Activated CD4-positive, alpha-beta T cell treated with anti-CD3 and anti-CD28 coated beads, Interleukin-2, amount 50 U/mL, for 48 hours (primary cell): ENCODE data around the gene DPH2.
A peak's percentile ranks its signal among the peaks of the same experiment; 100 is the strongest.

Source experiments
- DNase-seq, 2 experiments: peaks; one replicate each; pipeline ENCODE4 v3.0.0-alpha.2; 2020

The DPH2 gene

DNA sequence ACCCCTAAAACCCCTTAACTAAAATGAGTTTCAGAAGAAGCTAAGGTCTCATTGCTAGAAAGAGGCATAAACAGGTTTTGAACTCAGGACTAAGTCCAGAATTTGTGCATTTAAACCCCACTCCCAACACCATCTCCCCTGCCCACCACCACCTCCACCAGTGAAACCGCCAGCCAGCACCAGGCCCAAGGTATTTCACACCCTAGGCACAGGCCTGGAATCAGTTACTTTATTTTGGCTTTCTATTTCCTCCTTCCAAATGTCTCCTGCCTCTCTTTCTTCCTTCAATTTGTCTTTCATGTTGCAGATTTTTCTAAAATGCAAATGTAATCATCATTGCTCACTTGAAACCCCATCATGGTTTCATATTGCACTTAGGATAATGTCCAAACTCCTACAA is 24.9 kb upstream of the DPH2 start:
- DNase-seq = no peak

DNA sequence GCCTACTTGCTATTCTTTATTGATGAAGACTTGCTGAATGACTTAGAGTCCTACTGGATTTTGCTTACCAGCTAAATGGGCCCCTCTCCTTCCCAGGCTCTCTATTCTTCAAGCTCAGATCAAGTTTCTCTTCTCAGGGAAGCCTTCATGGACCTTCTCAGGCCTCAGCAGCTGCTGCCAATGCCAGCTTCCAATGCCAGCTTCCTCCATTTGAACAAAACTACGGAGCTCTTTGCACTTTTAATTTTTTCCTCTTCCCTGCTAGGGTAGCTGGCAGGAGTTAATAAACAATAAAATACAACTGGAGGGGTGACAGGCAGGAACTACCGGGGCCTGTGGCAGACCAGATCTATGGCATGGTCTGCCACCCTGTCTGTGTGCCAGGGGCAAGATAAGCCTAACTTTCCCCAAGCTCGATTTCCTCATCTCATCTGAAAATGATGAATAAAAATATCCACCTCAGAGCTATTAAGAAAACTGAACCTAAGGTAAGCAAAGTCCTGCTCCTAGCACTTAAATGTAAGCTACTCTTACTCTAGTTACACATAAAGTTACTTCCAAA is 24.1 kb upstream of the DPH2 start:
- DNase-seq = no peak

DNA sequence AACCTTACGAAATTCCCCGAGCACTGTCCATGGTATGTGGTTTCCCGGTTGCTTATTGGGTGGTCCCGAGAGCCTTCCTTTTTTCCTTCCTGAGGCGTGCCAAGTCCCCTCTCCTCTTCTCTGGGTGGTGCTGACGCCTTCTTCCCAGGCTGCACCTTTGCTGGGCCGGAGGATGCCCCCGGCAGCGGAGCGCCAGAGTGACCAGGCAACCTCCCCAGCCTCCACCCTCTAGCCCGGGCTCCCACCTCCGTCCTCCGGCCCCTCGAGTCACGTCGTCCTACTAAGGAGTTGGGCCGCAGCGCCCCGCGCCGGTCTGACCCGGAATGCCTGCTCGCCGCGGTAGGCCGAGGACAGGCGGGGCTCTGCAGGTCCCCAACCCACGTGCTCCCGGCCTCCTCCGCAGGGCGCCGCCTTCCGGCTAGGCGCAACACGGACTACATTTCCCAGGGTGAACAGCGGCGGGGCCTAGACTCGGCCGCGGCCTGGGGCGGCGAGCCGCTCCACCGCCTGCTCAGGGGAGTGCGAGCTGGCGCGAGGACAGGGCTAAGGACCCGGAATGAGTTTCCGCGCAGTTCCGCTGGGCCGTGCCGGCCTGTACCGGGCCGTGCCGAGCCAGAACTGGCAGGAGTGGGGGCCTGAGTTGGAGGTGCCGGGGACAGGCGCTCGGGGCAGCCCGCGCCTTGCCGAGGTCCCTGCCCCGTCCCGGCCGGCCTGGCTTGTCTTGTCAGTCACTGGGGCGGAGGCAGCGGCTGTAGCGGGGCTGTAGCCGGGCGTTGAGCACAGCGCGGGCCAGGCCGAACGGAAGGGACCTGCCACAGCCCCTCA is 23.4 kb upstream of the DPH2 start, which contains the start of gene IPO13:
IPO13 (plus strand) TSS at position 715 of the 825 bp plus-strand sequence. CDS start 651 bp downstream, outside the sequence.
- DNase-seq = peak; percentile 95 to 96

DNA sequence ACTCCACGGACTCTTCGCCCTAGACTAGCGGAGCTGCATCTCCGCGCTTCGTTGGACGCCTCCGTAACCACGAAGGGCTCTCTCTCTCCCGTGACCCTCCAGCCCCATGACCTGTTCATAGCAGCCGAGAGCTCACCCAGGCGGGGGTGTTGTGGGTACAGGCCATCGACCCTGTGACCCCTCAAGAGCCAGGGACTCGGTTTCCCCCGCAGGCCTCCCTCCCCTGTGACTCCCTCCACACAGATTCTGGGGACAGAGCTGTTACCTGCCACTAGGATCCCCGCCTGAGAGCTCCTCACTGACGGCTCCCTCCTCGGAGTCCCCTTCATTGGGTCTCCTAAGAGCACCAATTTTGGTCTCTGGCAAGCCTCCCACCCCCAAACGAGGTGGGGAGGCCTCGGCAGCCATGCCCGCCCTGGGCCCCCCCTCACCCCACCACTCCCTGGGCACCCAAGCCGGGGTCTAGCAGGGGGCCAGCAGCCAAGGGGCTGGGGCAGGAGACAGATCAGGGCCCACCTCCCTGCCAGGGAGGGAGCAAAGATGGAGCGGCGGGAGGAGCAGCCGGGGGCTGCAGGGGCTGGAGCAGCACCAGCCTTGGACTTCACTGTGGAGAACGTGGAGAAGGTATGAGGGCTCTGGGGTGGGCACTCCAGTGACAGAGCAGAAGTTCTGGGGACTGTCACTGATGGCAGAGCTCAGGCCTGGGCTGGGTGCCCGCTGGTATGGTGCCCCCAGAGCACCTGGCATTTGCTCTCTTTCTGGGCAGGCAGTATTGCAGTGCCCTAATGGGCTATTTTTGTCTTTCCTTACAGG is 22.5 kb upstream of the DPH2 start:
- no peak for DNase-seq

DNA sequence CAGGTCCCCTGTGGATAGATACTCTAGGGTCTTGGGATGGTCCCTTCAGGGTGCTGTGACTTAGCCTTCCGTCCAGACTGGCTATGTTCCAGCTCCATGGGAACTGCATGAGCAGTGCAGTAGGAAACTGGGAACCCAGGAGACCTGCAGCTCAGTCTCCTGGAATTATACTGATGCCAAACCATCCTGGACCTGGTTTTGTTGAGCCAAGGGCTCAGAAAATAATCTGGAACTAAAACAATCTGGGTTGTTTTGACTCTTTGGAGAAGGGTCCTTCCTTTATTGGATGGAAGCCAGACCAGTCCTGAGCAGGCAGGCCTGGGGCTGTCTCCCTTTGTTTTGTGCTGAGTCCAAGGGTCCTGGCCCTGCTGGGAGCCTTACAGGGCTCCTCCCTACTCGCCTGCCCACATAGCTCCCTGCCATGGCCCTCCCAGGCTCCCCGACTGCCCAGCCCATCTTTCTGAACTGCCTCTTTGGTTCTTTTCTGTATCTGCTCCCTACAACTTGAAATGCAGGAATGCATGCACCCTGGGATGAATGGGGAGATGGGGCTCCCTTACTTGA is 21.9 kb upstream of the DPH2 start:
- DNase-seq = no peak

DNA sequence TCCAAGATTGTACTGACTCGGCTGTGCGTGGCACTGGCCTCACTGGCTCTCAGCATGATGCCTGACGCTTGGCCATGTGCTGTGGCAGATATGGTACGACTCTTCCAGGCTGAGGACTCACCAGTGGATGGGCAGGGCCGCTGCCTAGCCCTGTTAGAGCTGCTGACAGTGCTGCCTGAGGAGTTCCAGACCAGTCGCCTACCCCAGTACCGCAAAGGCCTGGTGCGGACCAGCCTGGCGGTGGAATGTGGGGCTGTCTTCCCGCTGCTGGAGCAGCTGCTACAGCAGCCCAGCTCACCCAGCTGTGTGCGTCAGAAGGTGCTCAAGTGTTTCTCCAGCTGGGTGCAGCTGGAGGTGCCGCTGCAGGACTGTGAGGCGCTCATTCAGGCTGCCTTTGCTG is 20.1 kb upstream of the DPH2 start:
- DNase-seq = no peak

DNA sequence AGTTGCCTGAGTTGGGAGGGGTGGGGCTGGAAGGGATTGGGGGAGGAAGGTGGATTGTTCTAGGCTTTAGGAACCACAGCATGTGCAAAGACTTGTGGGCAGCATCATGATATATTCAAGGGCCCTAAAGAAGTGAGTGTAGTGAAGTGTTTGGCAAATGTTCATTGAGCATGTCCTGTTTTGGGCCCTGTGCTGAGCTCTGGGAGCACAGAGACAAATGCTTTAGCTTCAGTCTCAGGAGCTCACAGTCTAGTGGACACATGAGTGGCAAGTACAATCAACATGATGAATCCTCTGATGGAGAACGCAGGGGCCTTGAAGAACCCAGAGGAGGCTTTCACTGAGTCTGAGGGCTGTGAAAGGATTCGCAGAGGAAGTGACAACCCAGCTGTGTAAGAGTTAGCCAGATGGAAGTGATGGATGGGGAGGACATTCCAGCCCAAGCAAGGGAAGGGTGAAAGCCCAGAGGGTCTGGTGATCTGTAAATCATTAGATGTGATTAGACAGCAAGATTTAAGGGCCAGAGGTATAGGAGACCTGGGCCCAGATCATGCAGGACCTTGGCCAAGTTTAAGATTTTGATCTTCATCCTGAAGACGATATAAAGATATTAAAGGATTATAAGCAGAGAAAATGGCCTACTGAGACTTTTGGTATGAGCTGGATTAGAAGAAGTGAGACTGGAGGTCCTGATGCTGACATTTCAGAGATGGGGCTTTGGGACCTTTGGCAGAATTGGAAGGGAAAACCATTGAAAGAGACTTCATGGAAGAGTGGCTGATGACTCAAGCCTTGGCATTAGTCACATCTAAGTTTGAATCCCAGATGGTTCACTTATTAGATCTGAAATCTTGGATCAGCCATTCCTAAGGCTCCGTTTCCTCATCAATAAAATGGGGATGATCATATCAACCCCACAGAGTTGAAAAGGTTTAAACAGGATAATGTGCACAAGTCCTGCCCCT is 18.5 kb upstream of the DPH2 start:
- DNase-seq = no peak

DNA sequence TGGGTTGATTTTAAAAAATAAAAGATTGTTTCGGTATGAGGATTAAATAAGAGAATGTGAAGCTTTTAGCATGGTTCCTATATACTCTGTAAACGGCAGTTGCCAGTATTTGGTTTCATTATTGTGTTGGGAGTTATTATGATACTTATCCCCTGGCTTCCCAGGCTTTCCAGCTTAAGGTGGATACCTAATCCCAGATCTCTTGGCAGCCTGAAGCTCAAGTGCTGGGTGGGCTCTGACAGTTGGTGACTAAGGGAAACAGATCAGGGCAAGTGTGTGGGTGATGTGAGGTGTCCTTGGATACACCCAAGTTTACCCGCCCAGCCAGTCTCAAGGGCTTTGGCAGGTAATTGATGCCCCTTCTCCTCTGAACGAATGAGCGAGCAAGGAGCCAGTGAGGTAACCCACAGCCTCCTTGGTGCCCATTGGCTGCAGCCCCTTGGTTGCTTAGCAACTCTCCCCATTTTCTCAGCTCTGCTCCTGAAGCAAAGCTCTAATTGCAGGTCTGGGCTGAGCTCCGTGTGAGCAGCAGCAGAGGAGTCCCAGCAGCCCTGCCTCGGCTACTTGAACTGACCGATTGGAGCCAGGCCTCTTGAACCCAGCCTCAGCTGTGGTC is 17.0 kb upstream of the DPH2 start:
- DNase-seq = no peak

DNA sequence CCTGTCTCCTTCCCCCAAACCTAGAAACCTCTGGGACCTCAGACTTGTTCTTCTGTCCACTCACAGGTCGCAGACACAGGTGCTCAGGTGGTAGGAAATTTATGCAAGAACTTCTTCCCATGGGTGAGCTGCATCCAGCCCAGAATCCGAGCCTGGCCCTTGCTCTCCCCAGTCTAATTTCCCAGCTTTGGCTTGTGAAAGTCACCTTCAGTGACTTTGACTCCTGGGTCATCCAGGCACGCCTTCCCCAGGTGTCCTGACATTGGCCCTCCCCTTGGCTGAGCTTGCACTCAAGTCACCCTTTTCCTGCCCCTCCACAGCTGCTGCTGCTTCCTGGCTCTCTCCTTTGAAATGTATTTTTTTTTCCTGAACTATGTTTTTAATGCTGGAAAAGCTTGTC is 16.4 kb upstream of the DPH2 start:
- no peak for DNase-seq

DNA sequence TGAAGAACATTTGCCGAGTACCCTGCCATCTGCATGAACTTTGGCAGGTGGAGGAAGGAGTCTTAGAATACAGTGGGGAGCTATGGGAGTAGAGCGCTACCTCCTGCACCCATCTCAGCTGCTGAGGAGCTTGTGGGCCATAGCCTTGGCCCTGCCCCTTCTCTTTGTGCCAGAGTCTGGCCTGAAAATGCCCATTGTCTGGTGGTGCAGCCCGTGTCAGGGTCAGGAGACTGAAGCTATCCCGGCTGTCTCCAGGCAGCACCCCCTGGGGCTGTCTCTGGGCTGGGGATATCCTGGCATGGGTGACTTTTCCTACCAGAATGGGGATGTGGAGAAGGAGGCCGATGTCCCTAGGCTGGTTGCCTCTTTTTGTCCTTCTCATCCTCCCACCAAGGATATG is 15.8 kb upstream of the DPH2 start:
- DNase-seq = no peak

DNA sequence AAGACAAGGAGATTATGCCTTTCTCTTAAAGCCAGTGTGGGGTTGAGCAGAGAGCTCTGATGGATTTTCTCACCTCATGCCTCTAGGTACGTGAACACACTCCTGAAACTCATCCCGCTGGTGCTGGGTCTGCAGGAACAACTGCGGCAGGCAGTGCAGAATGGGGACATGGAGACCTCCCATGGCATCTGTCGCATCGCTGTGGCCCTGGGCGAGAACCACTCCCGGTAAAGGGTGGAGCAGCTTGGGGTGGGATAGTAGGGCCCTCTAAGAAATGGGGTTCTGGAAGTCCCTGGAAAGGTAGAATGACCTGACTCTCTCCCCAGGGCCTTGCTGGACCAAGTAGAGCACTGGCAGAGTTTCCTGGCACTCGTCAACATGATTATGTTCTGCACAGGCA is 13.6 kb upstream of the DPH2 start:
- DNase-seq = no peak

DNA sequence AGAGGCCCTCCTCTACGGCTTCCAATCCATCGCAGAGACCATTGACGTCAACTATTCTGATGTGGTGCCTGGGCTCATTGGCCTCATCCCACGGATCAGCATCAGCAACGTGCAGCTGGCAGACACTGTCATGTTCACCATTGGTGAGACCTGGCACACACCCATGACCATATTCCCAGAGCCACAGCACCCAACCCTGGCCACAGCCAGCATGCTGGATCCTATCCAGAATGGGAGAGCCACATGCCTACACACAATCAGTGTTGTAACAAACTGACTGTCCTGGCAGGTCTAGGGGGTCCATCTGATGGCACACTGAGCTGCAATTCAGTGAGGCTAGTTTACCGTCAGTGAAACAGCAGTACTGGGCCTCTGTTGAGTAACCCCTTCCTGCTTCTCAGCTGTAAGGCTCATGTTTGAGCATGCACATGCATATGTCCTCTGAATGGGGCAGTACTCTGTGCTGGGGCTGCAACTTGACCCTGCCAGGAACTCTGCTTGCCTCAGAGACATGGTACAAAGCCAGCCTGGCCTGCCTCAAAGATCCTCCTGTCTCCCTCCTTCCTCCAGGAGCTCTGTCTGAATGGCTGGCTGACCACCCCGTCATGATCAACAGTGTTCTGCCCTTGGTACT is 12.3 kb upstream of the DPH2 start:
- no peak for DNase-seq

DNA sequence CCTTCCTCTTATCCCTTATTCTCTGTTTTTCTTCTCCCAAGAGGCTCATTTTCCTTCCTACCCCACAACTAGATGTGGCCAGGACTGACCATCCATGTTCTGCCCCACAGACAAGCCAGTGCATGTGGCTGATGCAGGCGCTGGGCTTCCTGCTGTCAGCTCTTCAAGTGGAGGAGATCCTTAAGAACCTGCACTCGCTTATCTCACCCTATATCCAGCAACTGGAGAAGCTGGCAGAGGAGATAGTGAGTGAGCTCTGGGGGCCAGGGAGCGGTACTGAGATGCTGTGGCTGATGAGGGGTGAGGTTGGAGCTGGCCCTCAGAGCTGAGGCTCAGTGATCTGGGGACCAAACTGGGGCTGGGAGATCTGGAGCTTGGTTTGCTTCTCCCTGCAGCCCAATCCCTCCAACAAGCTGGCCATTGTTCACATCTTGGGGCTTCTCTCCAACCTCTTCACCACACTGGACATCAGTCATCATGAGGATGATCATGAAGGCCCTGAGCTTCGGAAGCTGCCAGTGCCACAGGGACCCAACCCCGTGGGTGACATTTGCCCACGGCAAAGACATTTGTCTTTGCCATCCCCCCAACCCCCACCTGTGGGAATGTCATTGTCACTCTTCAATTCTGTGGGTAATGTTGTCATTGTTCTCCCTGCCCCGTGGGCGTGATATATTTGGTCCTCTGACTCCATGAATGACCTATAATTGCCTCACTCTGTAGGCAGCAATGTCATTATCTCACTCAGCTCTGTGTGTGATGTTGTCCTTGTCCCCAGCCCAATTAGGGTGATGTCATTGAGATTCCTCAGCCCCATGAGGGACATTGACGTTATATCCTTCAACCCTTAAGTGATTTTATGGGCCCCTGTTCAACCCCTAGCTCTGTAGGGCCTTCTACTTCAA is 11.2 kb upstream of the DPH2 start:
- DNase-seq = no peak

DNA sequence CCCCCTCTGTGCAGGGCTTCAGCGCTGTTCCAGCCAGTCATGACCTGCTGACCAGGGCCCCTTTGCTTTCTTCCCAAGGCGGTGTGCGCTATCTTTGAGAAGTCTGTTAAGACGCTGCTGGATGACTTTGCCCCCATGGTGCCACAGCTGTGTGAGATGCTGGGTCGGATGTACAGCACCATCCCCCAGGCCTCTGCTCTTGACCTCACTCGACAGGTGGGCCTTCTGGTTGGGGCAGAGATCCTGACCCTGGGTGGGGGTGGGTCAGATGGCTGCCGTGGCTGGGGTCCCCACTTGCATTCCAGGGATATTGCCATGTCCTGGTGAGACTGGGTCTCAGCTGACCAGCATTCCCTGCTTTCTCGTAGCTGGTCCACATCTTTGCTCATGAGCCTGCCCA is 9.0 kb upstream of the DPH2 start:
- no peak for DNase-seq

DNA sequence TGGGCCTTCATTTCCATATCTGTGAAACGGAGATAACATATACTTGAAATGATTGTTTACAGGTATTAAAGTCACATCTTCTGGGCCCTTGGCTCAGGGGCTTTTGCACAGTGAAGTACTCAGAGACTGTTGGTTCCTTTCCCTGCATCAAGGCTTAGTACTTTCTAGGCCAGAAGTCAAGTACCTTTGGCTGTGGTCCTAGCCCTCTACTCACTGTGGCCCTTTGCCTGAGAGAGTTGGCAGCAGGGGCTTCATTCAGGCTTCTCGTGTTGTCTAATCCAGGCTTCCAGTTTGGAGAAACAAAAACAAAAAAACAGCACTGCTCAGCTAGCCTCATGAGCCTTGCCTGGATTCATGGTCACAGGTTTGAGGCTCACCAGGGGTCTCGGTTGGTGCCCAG is 8.1 kb upstream of the DPH2 start:
- DNase-seq = no peak

DNA sequence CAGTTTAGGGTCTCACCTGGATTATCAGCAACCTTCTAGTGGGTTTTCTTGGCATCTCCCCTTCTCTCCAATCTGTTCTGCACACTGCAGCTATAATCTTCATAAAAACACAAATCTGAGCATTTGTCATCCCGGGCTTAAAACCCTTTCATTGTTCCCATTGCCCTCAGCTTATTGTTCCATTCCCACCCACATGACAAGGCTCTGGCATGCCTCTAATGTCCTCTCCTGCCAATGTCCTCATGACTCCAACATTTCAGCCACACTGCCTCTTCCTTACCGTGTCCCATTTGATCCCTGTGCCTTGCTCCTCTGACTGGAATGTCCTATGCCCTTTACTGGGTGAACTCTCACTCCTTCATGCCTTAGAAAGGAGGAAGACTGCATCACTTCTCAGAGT is 7.5 kb upstream of the DPH2 start:
- DNase-seq = no peak

DNA sequence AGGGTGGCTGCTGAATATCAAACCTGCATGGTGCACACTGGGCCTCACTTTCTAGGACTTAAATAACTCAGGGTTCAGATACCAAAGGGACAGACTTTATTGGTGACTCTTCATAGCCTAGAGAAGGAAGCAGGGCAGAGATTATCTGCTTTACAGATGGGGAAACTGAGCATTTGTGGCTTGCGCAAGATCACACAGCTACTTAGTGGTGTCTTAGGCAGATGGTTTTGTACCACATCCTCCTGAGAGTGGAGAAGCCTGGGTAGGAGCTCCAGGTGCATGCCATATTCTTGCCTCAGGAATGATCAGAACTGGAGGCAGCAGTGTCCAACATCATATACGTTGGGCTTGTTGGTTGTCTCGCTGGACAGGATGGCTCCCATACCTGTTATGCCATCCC is 6.8 kb upstream of the DPH2 start:
- DNase-seq = no peak

DNA sequence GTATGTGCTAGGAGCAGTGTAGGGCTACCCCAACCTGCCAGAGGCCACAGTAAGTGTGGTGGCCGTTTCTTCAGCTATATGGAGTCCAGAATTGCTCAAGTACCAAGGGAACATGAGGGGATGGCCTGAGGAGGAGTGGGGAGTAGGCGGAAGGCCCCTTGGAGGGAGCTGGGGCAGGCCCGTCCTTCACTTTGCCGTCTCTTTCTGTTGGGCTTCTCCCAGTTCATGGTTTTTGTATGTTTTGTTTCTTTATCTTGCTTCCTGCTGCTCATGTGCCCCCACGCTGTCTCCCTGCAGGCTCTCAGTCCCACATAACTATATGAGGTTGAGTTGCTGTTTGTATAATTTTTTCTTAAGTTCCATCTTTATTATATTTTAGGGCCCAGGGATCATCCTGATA is 5.9 kb upstream of the DPH2 start:
- DNase-seq = no peak

DNA sequence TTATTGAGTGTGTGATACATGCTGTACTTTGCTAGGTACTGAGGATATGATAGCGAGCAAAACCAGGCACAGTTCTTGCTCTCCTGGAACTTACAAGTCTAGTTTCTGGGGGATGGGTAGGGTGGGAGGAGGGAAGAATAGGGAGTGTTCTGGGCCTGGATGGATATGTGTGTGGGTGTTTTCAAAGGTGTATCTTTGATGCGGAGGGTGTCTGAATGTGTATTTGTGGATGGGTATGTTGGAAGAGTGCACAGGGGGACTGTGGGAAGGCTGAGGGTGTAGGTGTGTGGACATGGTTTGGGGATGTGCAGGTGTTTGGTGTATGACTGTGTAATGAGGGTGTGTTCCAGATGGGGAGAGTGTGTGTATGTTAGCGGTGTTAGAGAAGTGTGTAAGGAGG is 4.5 kb upstream of the DPH2 start:
- DNase-seq = no peak

DNA sequence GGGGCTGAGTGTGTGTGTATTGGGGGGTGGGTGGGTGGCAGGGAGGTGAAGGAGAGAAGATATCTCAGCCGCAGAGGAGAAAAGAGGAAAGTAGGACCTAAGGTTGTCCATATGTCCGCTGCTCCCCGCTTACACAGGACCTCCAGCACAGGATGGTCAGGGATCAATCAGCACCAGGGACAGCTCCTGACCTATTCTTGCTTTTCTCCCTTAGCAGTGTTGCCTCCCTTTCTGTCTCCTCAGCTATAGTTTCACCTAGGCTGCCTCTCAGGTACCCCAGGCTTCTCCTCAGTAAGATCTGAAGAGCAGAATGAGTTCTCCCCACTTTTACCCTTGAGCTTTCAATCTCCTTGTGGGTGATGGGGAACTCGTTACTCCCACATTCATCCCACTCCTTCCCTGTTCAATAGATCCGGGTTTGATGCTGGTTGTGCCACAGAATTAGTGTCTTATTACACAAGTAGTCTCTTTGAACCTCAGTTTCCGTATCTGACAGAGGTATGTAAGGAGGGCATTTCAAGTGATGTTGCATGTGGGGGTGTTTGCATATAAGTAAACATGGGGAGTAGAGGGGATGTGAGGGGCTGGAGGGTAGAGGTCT is 1.4 kb upstream of the DPH2 start:
- DNase-seq = peak in 1 of 2 experiments; percentile 32
